Ovary (tissue), 9 donors: ENCODE results near the gene NID1. TPM values are rescaled to one million over a fixed set of nuclear protein-coding genes. Genes with fewer than 3 reads are reported as not detected.
A peak's percentile ranks its signal among the peaks of the same experiment; 100 is the strongest.
"Not testable (repeated sequence)": the region's sequence is repeated elsewhere in the genome, so short reads cannot be mapped to it uniquely, and the experiment has no call there.

ENCODE experiments used
- DNase-seq, 5 donors: peaks; one replicate each; pipeline ENCODE4 v3.0.0-alpha.2; 2019 to 2020
- H3K27ac ChIP-seq, 2 donors: fragments of 200-600 bp; one replicate each; pipeline versions ENCODE4 v1.5.1 to v1.8.0; 2019 to 2022
- H3K27me3 ChIP-seq: fragments of 200-600 bp; one replicate; pipeline ENCODE4 v1.8.0; 2022
- H3K36me3 ChIP-seq: fragments of 200-600 bp; sonication (generic); one replicate; pipeline ENCODE4 v1.5.1; 2019
- H3K4me1 ChIP-seq: one replicate; pipeline ENCODE4 v1.8.1; 2013; ENCODE audit warnings: mild to moderate bottlenecking, moderate library complexity; ENCODE audit not compliant: insufficient read depth
- H3K4me3 ChIP-seq: fragments of 200-600 bp; sonication (generic); one replicate; pipeline ENCODE4 v1.5.1; 2017
- H3K9me3 ChIP-seq, 2 donors: fragments of 200-600 bp in 1 of 2; sonication (generic) in 1 of 2; one replicate each; pipeline versions ENCODE4 v1.5.1 to v1.8.1; 2013 to 2019; ENCODE audit warnings: mild to moderate bottlenecking in 1 of 2, moderate library complexity in 1 of 2
- EP300 ChIP-seq: sonication (generic); formaldehyde crosslinking; IDR thresholded peaks from one replicate; pipeline ENCODE4 v1.6.1; 2017; ENCODE audit warnings: antibody characterized with exemption
- POLR2A ChIP-seq: fragments of 450-650 bp; IDR thresholded peaks from one replicate; pipeline ENCODE4 v1.6.1; 2017; ENCODE audit warnings: antibody characterized with exemption, mild to moderate bottlenecking, moderate library complexity
- WGBS, 3 donors: extraction: QIAGEN DNeasy Blood & Tissue Kit in 1 of 3; methylation state at CpG; one replicate each; pipeline versions ENCODE4 v1.1.5 to v1.1.7; 2013 to 2017; 5-methylcytosine and 5-hydroxymethylcytosine counted together
- intact Hi-C, 4 donors: fragments of 100-400 bp; cut with DNase I; formaldehyde crosslinking; loops; one replicate each; pipeline versions ENCODE4 v1.11.0 to v1.15.1; 2022 to 2023
- polyA plus RNA-seq, 2 donors: library from polyadenylated mRNA; stranded (reverse); fragments of 200-250 nt in 1 of 2; fragments of 350-450 nt in 1 of 2; fragmentation: Illumina TruSeq in 1 of 2; extraction: RNeasy Lipid Tissue Mini Kit (QIAGEN cat#74804) in 1 of 2; gene quantifications; one replicate each; pipeline ENCODE4 v1.2.3, GENCODE V29; 2013 to 2014
- total RNA-seq, 7 donors: library from RNA; depleted of rRNA in 2 of 7; stranded (reverse); fragments of >200 nt in 2 of 7; fragmentation: NEBNext Ultra II Directional in 3 of 7; extraction: Animal tissue kit (Norgen Biotek cat#: 25700) in 3 of 7; gene quantifications; one replicate each; pipeline versions ENCODE4 v1.1.0 to v1.2.4, GENCODE V29; 2016 to 2023
- TF ChIP-seq, protein P1 (sequence below), 3 donors: fragments of 450-650 bp in 2 of 3; fragments of 200-600 bp in 1 of 3; IDR thresholded peaks; one replicate each; pipeline versions ENCODE4 v1.5.1 to v1.8.0; 2016 to 2022; ENCODE audit warnings: antibody characterized with exemption in 3 of 3, mild to moderate bottlenecking in 1 of 3
- donor health status: DM: no; HTN: no; CAD: no; lungs with moderate emphysema.
- donor health status: DM: no; HTN: no; CAD: no.
- donor health status: Bipolar disorder and iron deficiency.
- donor health status: DM: yes; HTN: yes; CAD: no.
- donor health status: DM: no; HTN: no; CAD: no.
- donor health status: DM: yes; HTN: yes; CAD: no.

NID1 gene
- total and polyA plus RNA-seq, 9 donors, result 59.2 to 147 (median 76.4) TPM

DNA sequence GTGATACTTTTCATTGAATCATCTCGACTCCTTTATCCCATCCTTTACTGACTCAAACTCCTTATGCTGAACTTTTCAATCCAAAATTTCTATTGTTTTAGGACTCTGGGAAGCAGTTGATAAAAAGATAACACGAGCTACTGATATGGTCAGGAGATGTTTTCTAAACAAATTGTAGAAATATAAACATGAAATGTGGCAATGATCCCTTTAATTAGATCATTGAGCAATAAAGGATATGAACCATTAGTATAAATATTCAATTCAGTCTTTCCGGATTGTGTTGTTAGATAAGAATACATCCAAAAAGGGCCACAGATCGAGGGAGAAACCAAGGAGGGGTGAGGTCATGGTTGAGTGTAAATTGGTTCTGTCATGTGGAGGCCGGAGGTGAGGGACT lies 88.4 kb downstream of the NID1 start:
- no peak for DNase-seq
- H3K36me3 ChIP-seq, result no peaks in the 10 kb centered on the region
- intact Hi-C loops, result loop anchor here in 1 of 4 donors (10.0 kb wide), 1 partner anchor 88 kb away; the partner anchor contains the start of gene NID1
- H3K4me3 ChIP-seq, result no peak overlapping the region
- TF ChIP-seq EP300, result no peak
- TF ChIP-seq, protein P1, sequence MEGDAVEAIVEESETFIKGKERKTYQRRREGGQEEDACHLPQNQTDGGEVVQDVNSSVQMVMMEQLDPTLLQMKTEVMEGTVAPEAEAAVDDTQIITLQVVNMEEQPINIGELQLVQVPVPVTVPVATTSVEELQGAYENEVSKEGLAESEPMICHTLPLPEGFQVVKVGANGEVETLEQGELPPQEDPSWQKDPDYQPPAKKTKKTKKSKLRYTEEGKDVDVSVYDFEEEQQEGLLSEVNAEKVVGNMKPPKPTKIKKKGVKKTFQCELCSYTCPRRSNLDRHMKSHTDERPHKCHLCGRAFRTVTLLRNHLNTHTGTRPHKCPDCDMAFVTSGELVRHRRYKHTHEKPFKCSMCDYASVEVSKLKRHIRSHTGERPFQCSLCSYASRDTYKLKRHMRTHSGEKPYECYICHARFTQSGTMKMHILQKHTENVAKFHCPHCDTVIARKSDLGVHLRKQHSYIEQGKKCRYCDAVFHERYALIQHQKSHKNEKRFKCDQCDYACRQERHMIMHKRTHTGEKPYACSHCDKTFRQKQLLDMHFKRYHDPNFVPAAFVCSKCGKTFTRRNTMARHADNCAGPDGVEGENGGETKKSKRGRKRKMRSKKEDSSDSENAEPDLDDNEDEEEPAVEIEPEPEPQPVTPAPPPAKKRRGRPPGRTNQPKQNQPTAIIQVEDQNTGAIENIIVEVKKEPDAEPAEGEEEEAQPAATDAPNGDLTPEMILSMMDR (IDR thresholded peaks at IDR 0.05), result no peak
- TF ChIP-seq POLR2A, result no peak
- peaks cover 0 to 13% of the 10 kb centered on the region in 2 donors for H3K9me3 ChIP-seq
- H3K27me3 ChIP-seq, result no peaks in the 10 kb centered on the region
- WGBS, 3 donors, result 90 to 91% (median 91%) methylated on average over 5 of the region's 5 CpGs
- H3K4me1 ChIP-seq, result no peaks in the 10 kb centered on the region
- H3K27ac ChIP-seq, result no peak overlapping the region

DNA sequence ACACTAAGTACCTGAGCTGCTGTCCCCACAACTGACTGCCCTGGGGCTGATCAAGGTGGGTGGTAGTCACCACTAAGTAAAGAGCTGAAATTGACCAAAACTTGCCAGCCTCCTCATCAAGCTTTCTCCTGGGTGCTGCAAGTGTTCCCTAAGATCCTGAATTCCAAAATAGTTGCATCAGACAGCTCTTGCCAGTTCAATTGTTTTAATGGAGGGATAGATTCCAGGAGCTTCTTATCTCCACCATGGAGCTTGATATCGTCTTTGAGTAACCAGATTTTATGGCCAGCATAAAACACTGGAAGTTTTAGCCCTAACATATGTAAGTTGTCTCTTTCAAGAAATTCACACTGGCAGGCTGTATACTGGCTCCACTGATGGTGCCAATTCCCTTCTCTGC lies 90.3 kb downstream of the NID1 start:
- Histone ChIP-seq H3K9me3 (peaks cover 0 to 13% of the 10 kb centered on the region in 2 donors), H3K27ac (no peak overlapping the region), H3K4me1 (peaks cover 3% of the 10 kb centered on the region), H3K36me3 (no peaks in the 10 kb centered on the region), H3K27me3 (no peaks in the 10 kb centered on the region), H3K4me3 (no peak overlapping the region)
- intact Hi-C loops, result loop anchor here in 2 of 4 donors (5.0 to 10.0 kb wide), 2 partner anchors 90 to 93 kb away; partner anchors contain the start of gene NID1 (in 2 of the 2)
- 14 to 32% (median 16%) methylated on average over 1 of the region's 1 CpG for WGBS, 3 donors
- no peak for DNase-seq
- TF ChIP-seq, protein P1 (IDR thresholded peaks at IDR 0.05), result no peak
- no peak for TF ChIP-seq EP300
- TF ChIP-seq POLR2A, result no peak

DNA sequence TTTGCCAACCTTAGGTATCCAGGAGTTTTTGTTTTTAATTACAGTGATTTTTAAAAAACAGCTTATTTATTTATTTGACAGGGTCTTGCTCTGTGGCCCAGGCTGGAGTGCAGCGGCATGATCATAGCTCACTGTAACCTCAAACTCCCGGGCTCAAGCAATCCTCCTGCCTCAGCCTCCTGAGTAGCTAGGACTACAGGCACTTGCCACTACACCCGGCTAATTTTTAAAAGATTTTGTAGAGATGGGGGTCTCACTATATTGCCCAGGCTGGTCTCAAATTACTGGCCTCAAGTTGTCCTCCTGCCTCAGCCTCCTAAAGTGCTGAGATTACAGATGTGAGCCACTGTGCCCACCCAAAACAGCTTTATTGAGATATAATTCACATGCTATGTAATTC lies 92.2 kb downstream of the NID1 start:
- DNase-seq, H3K4me3 ChIP-seq, H3K36me3 ChIP-seq, H3K27me3 ChIP-seq, H3K4me1 ChIP-seq: not testable (repeated sequence)
- intact Hi-C loops, result loop anchor here in 2 of 4 donors (5.0 to 10.0 kb wide), 2 partner anchors 92 to 95 kb away; partner anchors contain the start of gene NID1 (in 2 of the 2)
- Histone ChIP-seq H3K9me3 (peaks cover 0 to 10% of the 10 kb centered on the region in 2 donors), H3K27ac (peak overlapping the region; percentile 88 to 90)
- 53 to 57% (median 54%) methylated on average over 3 of the region's 3 CpGs for WGBS, 3 donors

DNA sequence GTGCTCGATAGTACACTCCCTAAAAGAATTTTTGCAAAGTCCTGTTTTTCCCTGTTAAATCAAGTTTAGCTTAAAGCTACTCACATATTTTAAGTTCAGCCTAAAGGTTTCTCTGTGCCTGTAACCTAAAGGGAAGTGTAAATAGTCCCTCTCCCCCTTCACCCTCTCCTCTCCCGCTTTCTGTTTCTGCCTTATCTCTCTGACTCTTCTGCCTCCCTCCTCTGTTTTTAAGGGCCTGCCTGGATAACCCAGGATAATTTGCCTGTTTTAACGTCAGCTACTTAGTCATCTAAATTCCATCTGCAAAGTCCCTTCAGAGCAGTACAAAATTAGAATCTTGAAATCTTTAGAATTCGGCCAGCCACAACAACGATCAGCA lies 92.6 kb downstream of the NID1 start:
- peak overlapping the region; percentile 88 to 90 for H3K27ac ChIP-seq
- peak overlapping the region; percentile 34 for H3K4me3 ChIP-seq
- TF ChIP-seq, protein P1 (IDR thresholded peaks at IDR 0.05), result peak in 1 of 3 donors; percentile 7
- no peak for TF ChIP-seq POLR2A
- peaks cover 0 to 6% of the 10 kb centered on the region in 2 donors for H3K9me3 ChIP-seq
- WGBS, 3 donors, result 2 to 6% (median 6%) methylated on average over 5 of the region's 5 CpGs
- intact Hi-C loops, result loop anchor here in 2 of 4 donors (5.0 to 10.0 kb wide), 2 partner anchors 93 to 95 kb away; partner anchors contain the start of gene NID1 (in 2 of the 2)
- H3K4me1 ChIP-seq, result peaks cover 3% of the 10 kb centered on the region
- DNase-seq, result no peak
- H3K27me3 ChIP-seq, result no peaks in the 10 kb centered on the region
- no peaks in the 10 kb centered on the region for H3K36me3 ChIP-seq

DNA sequence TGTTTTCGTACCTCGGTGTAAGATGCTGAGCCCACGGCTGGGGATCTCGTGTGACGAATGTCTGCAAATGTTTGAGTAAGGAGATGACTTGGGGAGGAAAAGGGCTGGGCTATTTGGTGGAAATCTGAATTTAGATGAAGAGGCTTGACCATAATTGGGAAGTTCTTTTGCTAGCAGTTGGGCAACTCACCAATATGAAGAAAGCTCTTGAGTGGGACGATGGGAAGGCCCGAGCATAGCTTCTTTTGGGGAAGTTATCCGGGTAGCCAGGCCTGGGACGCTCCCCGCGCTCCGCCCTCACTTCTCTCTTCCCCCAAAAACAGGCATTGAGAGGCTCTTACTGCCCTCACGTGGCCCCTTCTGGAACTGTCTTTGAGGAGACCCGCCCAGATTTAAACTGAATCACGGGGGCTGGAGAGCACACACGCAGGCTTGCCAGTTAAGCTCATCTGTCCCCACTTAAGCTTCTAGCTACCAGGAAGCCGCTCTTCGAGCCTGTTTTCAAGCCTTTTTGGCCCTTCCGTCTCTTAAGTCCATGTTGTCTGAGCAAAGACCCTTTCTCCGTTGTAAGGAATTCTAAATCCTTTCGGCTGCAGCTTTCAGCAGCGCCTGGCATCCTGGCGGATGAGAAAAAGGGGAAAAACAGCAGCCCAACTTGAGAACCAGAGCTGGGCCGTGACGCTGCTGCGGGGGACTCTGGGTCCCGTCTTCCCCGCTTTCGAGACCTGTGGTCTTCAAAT lies 93.1 kb downstream of the NID1 start:
- DNase-seq, result peak; percentile 92 to 96 (median 94)
- 6 to 8% (median 7%) methylated on average over 29 of the region's 29 CpGs for WGBS, 3 donors
- Histone ChIP-seq H3K9me3 (peaks cover 0 to under 1% of the 10 kb centered on the region in 2 donors), H3K27me3 (no peaks in the 10 kb centered on the region), H3K36me3 (no peaks in the 10 kb centered on the region), H3K27ac (peak overlapping the region; percentile 88 to 90), H3K4me3 (peak overlapping the region; percentile 34), H3K4me1 (peaks cover 3% of the 10 kb centered on the region)
- intact Hi-C loops, result loop anchor here in 2 of 4 donors (5.0 to 10.0 kb wide), 2 partner anchors 93 to 96 kb away; partner anchors contain the start of gene NID1 (in 2 of the 2)
- TF ChIP-seq POLR2A (peak; percentile 75), EP300 (peak; percentile 51)
- TF ChIP-seq, protein P1 (IDR thresholded peaks at IDR 0.05), result peak; percentile 82 to 86 (median 82)
